Activated T-helper 1 cell treated with Interleukin-2 at 50 U/mL for 16 hours (primary cell): ENCODE measurements around the gene PNPLA3.

Source experiments
- DNase-seq: peaks from one replicate; pipeline ENCODE4 v3.0.0-alpha.2; 2020; ENCODE audit warnings: low read depth

PNPLA3 gene

GRCh38 chr22:43968614-43969013 lies 45.0 kb downstream of the PNPLA3 start:
- DNase-seq: no peak

GRCh38 chr22:43969021-43969878 lies 45.6 kb downstream of the PNPLA3 start:
- no peak for DNase-seq

GRCh38 chr22:43969989-43970755 lies 46.6 kb downstream of the PNPLA3 start:
- DNase-seq: no peak

- no peak for DNase-seq
Observed at GRCh38 chr22:43971112-43971511, 47.5 kb downstream of the PNPLA3 start.

- DNase-seq: no peak
Observed at GRCh38 chr22:43972931-43973462, 49.4 kb downstream of the PNPLA3 start.

GRCh38 chr22:43974028-43974545 lies 50.5 kb downstream of the PNPLA3 start:
- no peak for DNase-seq

- DNase-seq: no peak
Observed at GRCh38 chr22:43975041-43975440, 51.4 kb downstream of the PNPLA3 start.

- DNase-seq: no peak
Observed at GRCh38 chr22:43976861-43977795, 53.5 kb downstream of the PNPLA3 start.

- DNase-seq: no peak
Observed at GRCh38 chr22:43978558-43978957, 55.0 kb downstream of the PNPLA3 start.

- DNase-seq: no peak
Observed at GRCh38 chr22:43980579-43980978, 57.0 kb downstream of the PNPLA3 start.

GRCh38 chr22:43980996-43981395 lies 57.4 kb downstream of the PNPLA3 start:
- no peak for DNase-seq

- no peak for DNase-seq
Observed at GRCh38 chr22:43983808-43984207, 60.2 kb downstream of the PNPLA3 start.

- DNase-seq: no peak
Observed at GRCh38 chr22:43985532-43985931, 61.9 kb downstream of the PNPLA3 start.

GRCh38 chr22:43988116-43988820 lies 64.7 kb downstream of the PNPLA3 start:
- DNase-seq: no peak

GRCh38 chr22:43988960-43989359 lies 65.4 kb downstream of the PNPLA3 start:
- DNase-seq: no peak

GRCh38 chr22:43990044-43990443 lies 66.4 kb downstream of the PNPLA3 start:
- DNase-seq: no peak

GRCh38 chr22:43991316-43992020 lies 67.9 kb downstream of the PNPLA3 start:
- no peak for DNase-seq

GRCh38 chr22:43992331-43992821 lies 68.8 kb downstream of the PNPLA3 start:
- no peak for DNase-seq

GRCh38 chr22:43993072-43993760 lies 69.6 kb downstream of the PNPLA3 start:
- peak; percentile 16 for DNase-seq

- DNase-seq: no peak
Observed at GRCh38 chr22:43994006-43994405, 70.4 kb downstream of the PNPLA3 start.
